Measurements from ENCODE around the gene DNAJA4.

Gene DNAJA4

DNA sequence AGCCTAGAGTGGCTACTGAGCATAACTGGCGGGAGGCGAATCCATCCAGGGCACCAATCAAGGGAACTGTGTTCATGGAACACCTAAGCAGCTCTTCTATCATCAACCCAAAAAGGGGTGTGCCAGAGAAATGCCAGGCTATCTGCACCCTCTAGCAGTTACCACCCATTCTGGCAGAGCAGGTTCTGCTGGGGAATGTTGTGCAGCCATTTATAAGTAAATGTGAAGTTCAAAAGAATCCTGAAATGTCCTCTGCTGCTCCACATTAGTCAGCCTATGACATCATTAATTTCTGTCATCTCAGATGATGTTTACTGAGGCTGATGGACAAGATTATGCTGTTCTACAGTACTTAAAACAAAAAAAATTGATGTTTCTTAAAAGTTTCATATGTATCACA is 27.3 kb downstream of the DNAJA4 start:
- TF ChIP-seq, protein P1, sequence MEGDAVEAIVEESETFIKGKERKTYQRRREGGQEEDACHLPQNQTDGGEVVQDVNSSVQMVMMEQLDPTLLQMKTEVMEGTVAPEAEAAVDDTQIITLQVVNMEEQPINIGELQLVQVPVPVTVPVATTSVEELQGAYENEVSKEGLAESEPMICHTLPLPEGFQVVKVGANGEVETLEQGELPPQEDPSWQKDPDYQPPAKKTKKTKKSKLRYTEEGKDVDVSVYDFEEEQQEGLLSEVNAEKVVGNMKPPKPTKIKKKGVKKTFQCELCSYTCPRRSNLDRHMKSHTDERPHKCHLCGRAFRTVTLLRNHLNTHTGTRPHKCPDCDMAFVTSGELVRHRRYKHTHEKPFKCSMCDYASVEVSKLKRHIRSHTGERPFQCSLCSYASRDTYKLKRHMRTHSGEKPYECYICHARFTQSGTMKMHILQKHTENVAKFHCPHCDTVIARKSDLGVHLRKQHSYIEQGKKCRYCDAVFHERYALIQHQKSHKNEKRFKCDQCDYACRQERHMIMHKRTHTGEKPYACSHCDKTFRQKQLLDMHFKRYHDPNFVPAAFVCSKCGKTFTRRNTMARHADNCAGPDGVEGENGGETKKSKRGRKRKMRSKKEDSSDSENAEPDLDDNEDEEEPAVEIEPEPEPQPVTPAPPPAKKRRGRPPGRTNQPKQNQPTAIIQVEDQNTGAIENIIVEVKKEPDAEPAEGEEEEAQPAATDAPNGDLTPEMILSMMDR (IDR thresholded peaks at IDR 0.05; ENCODE audit: low read depth, low read length, missing control alignments), result no peak
- no peak overlapping the region for H3K4me3 ChIP-seq (replicated peaks; ENCODE audit: low read depth, low read length)
- DNase-seq (ENCODE audit: extremely low read depth, low read depth), result no peak

DNA sequence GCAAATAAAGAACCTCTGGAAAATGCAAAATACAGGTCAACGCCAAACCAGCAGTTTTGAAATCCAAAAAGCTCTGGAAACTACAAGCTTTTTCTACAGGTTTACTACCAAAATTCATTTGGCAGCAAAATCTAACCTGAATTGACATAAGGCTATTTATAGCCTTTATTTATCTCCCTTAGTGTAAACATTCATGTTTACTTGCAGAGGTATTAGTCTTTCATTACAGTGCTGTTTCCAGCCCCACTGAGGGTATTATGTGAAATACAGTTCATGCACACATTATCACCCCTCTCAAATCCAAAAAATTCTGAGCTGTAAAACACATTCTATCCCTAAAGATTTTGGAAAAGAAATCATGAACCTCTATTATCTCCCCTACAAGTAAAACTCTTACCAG is 27.9 kb downstream of the DNAJA4 start:
- no peak overlapping the region for H3K4me3 ChIP-seq (replicated peaks; ENCODE audit: low read depth, low read length)
- TF ChIP-seq, protein P1 (IDR thresholded peaks at IDR 0.05; ENCODE audit: low read depth, low read length, missing control alignments), result no peak
- DNase-seq (ENCODE audit: extremely low read depth, low read depth), result no peak

DNA sequence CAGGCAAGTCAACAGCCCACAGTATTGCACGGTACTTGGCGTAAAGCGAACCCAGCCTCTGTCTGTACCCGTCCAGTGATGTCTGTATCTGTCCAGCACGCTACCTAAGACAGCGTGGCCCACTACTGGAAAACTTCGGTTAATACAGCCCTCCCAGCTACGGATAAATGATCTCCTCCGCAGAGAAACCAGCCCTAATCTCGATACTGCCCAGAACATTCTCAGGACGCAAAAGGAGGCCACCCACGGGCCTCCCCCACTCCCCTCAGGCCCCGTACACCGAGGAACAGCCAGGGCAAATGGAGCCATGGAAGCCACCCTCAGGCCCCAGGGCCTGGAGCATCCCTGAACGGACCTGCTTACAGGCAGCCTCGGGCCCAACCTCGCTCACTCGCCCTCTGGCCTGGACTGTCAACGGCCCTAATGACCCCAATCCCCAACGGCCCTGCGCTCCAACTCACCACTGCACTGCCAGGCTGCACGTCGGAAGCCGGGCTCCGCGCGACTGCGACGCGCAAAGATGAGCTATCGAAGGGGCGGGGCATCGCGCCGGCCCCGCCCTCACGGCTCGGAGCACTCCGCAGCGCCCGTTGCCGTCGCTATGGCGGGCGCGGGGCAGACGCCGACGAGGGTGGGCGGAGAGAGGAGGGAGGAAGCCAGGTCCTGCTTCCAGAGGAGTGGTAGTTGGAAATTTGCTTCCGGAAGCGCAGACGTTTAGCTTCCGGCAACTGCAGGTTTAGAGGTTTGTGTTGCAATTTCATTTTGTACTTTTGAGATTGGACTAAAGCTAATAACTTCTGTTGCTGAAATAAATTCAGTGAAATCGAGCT is 35.0 kb downstream of the DNAJA4 start, which contains the start of gene SKIC8:
SKIC8 (minus strand) TSS at position 509 of the 830 bp plus-strand sequence. CDS start 3,923 bp downstream, outside the sequence.
- DNase-seq (ENCODE audit: extremely low read depth, low read depth), result peak; percentile 58
- TF ChIP-seq, protein P1 (IDR thresholded peaks at IDR 0.05; ENCODE audit: low read depth, low read length, missing control alignments), result no peak

DNA sequence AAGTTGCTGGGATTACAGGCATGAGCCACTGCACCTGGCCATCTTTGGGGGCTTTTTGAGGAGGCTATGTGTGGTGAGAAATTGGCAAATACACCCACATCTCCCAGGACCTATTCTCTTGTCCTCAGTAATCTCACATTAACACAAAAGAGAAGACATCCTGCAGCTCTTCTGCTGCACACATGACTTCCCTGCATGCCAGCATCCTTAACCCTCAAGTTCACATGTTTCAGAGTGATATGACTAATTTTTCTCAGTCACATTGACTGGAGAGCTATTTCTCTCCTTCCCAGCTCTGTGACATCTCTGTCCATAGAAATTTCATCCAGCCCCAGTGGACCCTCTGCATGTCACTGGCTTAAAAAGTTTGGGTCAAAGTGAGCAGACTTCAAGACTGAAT is 37.0 kb downstream of the DNAJA4 start:
- TF ChIP-seq, protein P1 (IDR thresholded peaks at IDR 0.05; ENCODE audit: low read depth, low read length, missing control alignments), result no peak
- DNase-seq (ENCODE audit: extremely low read depth, low read depth), result no peak
- no peak overlapping the region for H3K4me3 ChIP-seq (replicated peaks; ENCODE audit: low read depth, low read length)

More for the DNA sequence above, 35.0 kb downstream of the DNAJA4 start, which contains the start of gene SKIC8:
- peak within 1 kb of the TSS; percentile 98 for H3K4me3 ChIP-seq (replicated peaks; ENCODE audit: low read depth, low read length)

DNA sequence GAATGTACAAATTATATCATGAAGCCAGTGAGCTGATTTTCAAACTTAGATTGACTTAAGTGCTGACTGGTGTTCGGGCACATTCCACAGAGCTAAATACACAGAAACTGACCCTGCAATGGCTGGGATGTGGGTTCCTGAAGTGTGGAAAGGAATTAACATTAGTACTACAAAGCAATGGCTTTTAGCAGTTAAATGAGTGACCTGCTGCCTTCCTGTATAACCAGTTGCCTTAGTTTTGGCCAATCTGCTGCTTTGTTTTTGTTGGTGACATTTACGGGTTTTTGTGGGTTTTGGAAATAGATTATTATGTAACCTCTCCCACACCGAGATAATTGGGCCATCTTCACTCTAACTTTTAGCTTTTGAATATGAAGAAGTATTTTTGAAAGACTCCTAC is 37.5 kb downstream of the DNAJA4 start:
- DNase-seq (ENCODE audit: extremely low read depth, low read depth), result no peak
- H3K4me3 ChIP-seq (replicated peaks; ENCODE audit: low read depth, low read length), result no peak overlapping the region
- TF ChIP-seq, protein P1 (IDR thresholded peaks at IDR 0.05; ENCODE audit: low read depth, low read length, missing control alignments), result no peak

DNA sequence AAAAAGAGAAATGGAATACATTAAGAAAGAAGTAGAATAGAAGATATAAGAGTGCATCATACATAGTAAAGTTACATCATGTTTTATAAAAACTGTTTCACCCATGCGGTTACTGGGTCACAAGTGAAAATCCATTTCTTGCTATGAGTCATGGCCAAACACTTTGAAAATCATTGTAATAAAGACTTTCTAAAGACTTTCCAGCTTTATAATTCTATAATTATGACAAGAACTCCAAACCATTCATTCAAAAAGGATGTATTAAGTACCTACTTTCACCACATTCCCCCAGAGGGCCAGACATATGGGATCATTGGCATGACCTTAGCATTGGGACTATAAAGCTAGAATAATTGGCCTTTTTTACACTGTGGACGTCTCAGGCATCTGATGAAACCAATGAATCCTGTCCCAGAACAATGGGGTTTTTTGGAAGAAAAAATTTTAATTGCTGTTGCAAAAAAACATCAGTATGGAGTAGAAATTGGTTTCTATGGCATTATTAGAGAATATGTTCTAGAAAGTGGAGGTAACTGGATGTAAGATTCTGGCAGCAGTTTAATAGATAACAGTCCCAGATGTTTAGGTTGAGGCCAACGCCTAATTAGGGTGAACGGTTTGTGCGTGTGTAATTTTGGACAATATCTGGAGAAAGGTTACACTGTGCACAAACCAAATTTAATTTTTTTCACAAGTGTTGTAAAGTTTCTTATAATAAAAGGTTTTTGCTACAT is 38.4 kb downstream of the DNAJA4 start:
- no peak overlapping the region for H3K4me3 ChIP-seq (replicated peaks; ENCODE audit: low read depth, low read length)
- DNase-seq (ENCODE audit: extremely low read depth, low read depth), result peak; percentile 84
- TF ChIP-seq, protein P1 (IDR thresholded peaks at IDR 0.05; ENCODE audit: low read depth, low read length, missing control alignments), result no peak

Data from HFF-Myc (cell line).